Inflammatory macrophage treated with lipopolysaccharide for 1 hour (primary cell): Measurements from ENCODE around the gene DHX40.
A peak's percentile ranks its signal among the peaks of the same experiment; 100 is the strongest.
"Not testable (repeated sequence)": the region's sequence is repeated elsewhere in the genome, so short reads cannot be mapped to it uniquely, and the experiment has no call there.

ENCODE experiments used
- DNase-seq, 2 donors: peaks; one replicate each; pipeline ENCODE4 v3.0.0-alpha.2; 2020 to 2022

The DHX40 gene

GRCh38 chr17:59565959-59566324 lies 532 bp downstream of the DHX40 start:
- peak; percentile 53 to 63 for DNase-seq

- DNase-seq = not testable (repeated sequence)
These were observed 3.7 kb downstream of the DHX40 start for GRCh38 chr17:59569151-59569550.

GRCh38 chr17:59572301-59572924 lies 7.0 kb downstream of the DHX40 start:
- peak; percentile 88 to 94 for DNase-seq

- DNase-seq = not testable (repeated sequence)
These were observed 18.8 kb downstream of the DHX40 start for GRCh38 chr17:59584168-59584567.

GRCh38 chr17:59600169-59600568 lies 34.8 kb downstream of the DHX40 start:
- no peak for DNase-seq

- DNase-seq = no peak
These were observed 35.7 kb downstream of the DHX40 start for GRCh38 chr17:59601130-59601529.

GRCh38 chr17:59607061-59607460 lies 41.7 kb downstream of the DHX40 start:
- no peak for DNase-seq

GRCh38 chr17:59607817-59608403 lies 42.5 kb downstream of the DHX40 start:
- DNase-seq = peak in 1 of 2 donors; percentile 51

- no peak for DNase-seq
These were observed 46.1 kb downstream of the DHX40 start for GRCh38 chr17:59611503-59611902.

- no peak for DNase-seq
These were observed 51.0 kb downstream of the DHX40 start for GRCh38 chr17:59616253-59616920.

GRCh38 chr17:59617156-59617732 lies 51.8 kb downstream of the DHX40 start:
- peak in 1 of 2 donors; percentile 40 for DNase-seq

GRCh38 chr17:59619035-59619297 lies 53.6 kb downstream of the DHX40 start:
- no peak for DNase-seq

- DNase-seq = peak; percentile 97 to 98
These were observed 54.1 kb downstream of the DHX40 start, which contains the start of gene CLTC for GRCh38 chr17:59619298-59620063. Gene CLTC, plus strand, starts transcription at chr17:59619895. Its CDS starts 237 bp downstream, at chr17:59620132.

GRCh38 chr17:59620064-59620359 lies 54.6 kb downstream of the DHX40 start:
- no peak for DNase-seq

GRCh38 chr17:59620518-59621259 lies 55.3 kb downstream of the DHX40 start:
- DNase-seq = peak; percentile 60 to 64

- no peak for DNase-seq
These were observed 56.4 kb downstream of the DHX40 start for GRCh38 chr17:59621771-59622170.

- DNase-seq = no peak
These were observed 57.7 kb downstream of the DHX40 start for GRCh38 chr17:59623151-59623550.

- DNase-seq = no peak
These were observed 61.3 kb downstream of the DHX40 start for GRCh38 chr17:59626756-59627155.

GRCh38 chr17:59627274-59627673 lies 61.9 kb downstream of the DHX40 start:
- DNase-seq = no peak

GRCh38 chr17:59627770-59628171 lies 62.4 kb downstream of the DHX40 start:
- DNase-seq = peak; percentile 39 to 51

- DNase-seq = no peak
These were observed 63.8 kb downstream of the DHX40 start for GRCh38 chr17:59629174-59629573.

- DNase-seq = peak; percentile 33 to 54
These were observed 65.9 kb downstream of the DHX40 start for GRCh38 chr17:59631276-59631675.

GRCh38 chr17:59632398-59632797 lies 67.0 kb downstream of the DHX40 start:
- no peak for DNase-seq
